ENCODE data around the gene ACP2. TPM values are rescaled to one million over a fixed set of nuclear protein-coding genes. Genes with fewer than 3 reads are reported as not detected.

Gene ACP2
- total and polyA plus RNA-seq, 5 donors from 2014 or later = 16.3 to 27.7 (median 17.8) TPM

DNA sequence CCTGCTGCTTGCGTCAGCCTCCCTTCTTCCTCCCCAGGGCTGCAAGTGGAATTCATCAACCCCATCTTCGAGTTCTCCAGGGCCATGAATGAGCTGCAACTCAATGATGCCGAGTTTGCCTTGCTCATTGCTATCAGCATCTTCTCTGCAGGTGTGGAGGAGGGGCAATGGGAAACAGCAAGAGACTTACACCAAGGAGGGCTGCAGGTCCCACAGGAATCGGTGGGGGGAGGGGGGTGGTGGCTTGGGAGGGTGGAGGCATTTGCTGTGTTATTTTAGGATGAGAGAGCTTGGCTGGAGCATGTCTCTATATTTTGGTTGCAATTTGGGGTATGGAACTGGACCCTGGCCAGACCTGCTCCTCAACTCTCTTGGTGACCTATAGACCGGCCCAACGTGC lies 19.3 kb upstream of the ACP2 start:
- Histone ChIP-seq H3K36me3 (ENCODE audit: control insufficient read depth, insufficient read depth, low read length) (no peaks in the 10 kb centered on the region), H3K4me1 (ENCODE audit: control insufficient read depth, insufficient read depth, low read length, poor library complexity, severe bottlenecking) (peaks cover 45% of the 10 kb centered on the region), H3K27ac (ENCODE audit: insufficient read depth, low read length, poor library complexity, severe bottlenecking) (no peak overlapping the region), H3K27me3 (ENCODE audit: control insufficient read depth, insufficient read depth, low read length) (no peaks in the 10 kb centered on the region), H3K4me3 (ENCODE audit: low read depth, low read length) (peak overlapping the region; percentile 83), H3K9me3 (ENCODE audit: control insufficient read depth in 2 of 2, low read length in 2 of 2) (no peaks in the 10 kb centered on the region)
- Mint-ChIP-seq H3K4me3 (peak overlapping the region; percentile 37 to 98 (median 92)), H3K4me1 (peaks cover 17 to 62% (median 42%) of the 10 kb centered on the region in 4 donors), H3K27me3 (peaks cover 5% of the 10 kb centered on the region), H3K9me3 (no peaks in the 10 kb centered on the region), H3K27ac (peak overlapping the region; percentile 93 to 98 (median 97)), H3K36me3 (no peaks in the 10 kb centered on the region)
- DNase-seq (no peak), ATAC-seq (ENCODE audit: low read depth in 2 of 2) (no peak)

DNA sequence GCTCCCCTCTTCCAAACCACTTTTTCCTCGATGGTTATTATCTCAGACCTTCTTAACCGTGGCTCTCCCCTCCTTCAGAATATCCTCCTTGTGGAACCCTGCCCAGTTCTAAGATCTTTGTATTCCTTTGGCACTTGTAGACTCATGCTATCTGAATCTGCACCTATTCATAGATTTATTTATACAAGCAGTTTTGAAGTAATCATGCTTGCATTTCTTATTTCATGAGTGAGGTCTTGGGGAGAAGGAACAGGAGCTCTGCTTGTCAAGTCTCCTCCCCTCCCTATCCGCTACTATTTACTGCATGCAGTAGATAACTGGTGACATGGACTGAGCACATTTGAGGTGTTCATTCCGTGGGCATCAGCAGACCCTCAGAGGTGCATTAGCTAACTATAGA lies 15.9 kb upstream of the ACP2 start:
- Mint-ChIP-seq H3K4me1 (peaks cover 0 to 43% (median 21%) of the 10 kb centered on the region in 4 donors), H3K27me3 (peaks cover 5% of the 10 kb centered on the region), H3K36me3 (no peaks in the 10 kb centered on the region), H3K9me3 (no peaks in the 10 kb centered on the region), H3K27ac (peak overlapping the region; percentile 27 to 91 (median 79)), H3K4me3 (peak overlapping the region in 1 of 4 donors; percentile 32)
- peaks cover 25% of the 10 kb centered on the region for H3K4me1 ChIP-seq (ENCODE audit: control insufficient read depth, insufficient read depth, low read length, poor library complexity, severe bottlenecking)
- H3K27ac ChIP-seq (ENCODE audit: insufficient read depth, low read length, poor library complexity, severe bottlenecking) = no peak overlapping the region
- no peaks in the 10 kb centered on the region for H3K9me3 ChIP-seq (ENCODE audit: control insufficient read depth in 2 of 2, low read length in 2 of 2)
- no peak overlapping the region for H3K4me3 ChIP-seq (ENCODE audit: low read depth, low read length)
- no peaks in the 10 kb centered on the region for H3K27me3 ChIP-seq (ENCODE audit: control insufficient read depth, insufficient read depth, low read length)
- DNase-seq (no peak), ATAC-seq (ENCODE audit: low read depth in 2 of 2) (no peak)
- H3K36me3 ChIP-seq (ENCODE audit: control insufficient read depth, insufficient read depth, low read length) = no peaks in the 10 kb centered on the region

DNA sequence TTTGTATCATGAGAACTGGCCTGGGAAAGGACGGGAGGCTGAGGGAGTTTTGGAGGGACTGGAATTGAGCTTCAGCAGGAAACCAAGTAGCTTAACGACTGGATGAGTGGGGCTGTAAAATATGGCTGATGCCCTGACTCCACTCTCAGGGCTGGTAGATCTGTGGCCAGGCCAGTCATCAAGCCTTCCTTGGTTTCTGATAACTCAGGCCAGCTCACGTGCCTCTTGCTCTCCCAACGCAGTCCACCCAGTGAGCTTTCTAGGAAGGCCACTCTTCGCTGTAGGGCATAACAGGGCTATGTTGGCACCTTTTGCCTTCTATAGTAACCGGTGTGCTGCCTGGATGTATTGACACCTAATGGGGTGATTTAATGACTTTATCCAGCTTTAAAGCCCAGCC lies 15.5 kb upstream of the ACP2 start:
- H3K4me1 ChIP-seq (ENCODE audit: control insufficient read depth, insufficient read depth, low read length, poor library complexity, severe bottlenecking) = peaks cover 23% of the 10 kb centered on the region
- Mint-ChIP-seq H3K27ac (peak overlapping the region in 2 of 3 donors; percentile 27 to 91), H3K27me3 (peaks cover 3% of the 10 kb centered on the region), H3K4me1 (peaks cover 3 to 45% (median 24%) of the 10 kb centered on the region in 4 donors), H3K36me3 (no peaks in the 10 kb centered on the region), H3K4me3 (no peak overlapping the region), H3K9me3 (no peaks in the 10 kb centered on the region)
- H3K36me3 ChIP-seq (ENCODE audit: control insufficient read depth, insufficient read depth, low read length) = no peaks in the 10 kb centered on the region
- ATAC-seq (ENCODE audit: low read depth in 2 of 2) (no peak), DNase-seq (no peak)
- no peaks in the 10 kb centered on the region for H3K27me3 ChIP-seq (ENCODE audit: control insufficient read depth, insufficient read depth, low read length)
- H3K27ac ChIP-seq (ENCODE audit: insufficient read depth, low read length, poor library complexity, severe bottlenecking) = no peak overlapping the region
- H3K4me3 ChIP-seq (ENCODE audit: low read depth, low read length) = no peak overlapping the region
- H3K9me3 ChIP-seq (ENCODE audit: control insufficient read depth in 2 of 2, low read length in 2 of 2) = no peaks in the 10 kb centered on the region

DNA sequence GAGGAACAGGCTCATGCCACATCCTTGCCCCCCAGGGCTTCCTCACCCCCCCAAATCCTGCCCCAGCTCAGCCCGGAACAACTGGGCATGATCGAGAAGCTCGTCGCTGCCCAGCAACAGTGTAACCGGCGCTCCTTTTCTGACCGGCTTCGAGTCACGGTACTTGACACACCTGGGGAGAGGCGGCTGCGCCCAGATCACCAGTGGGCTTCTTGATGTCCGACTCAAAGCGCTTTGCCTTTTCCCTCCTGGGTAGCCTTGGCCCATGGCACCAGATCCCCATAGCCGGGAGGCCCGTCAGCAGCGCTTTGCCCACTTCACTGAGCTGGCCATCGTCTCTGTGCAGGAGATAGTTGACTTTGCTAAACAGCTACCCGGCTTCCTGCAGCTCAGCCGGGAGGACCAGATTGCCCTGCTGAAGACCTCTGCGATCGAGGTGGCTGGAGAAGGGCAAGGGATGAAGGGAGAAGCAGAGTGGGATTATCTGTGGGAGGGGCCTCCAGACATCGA lies 12.7 kb upstream of the ACP2 start:
- Histone ChIP-seq H3K9me3 (ENCODE audit: control insufficient read depth in 2 of 2, low read length in 2 of 2) (no peaks in the 10 kb centered on the region), H3K36me3 (ENCODE audit: control insufficient read depth, insufficient read depth, low read length) (no peaks in the 10 kb centered on the region), H3K27me3 (ENCODE audit: control insufficient read depth, insufficient read depth, low read length) (no peaks in the 10 kb centered on the region), H3K4me3 (ENCODE audit: low read depth, low read length) (no peak overlapping the region), H3K27ac (ENCODE audit: insufficient read depth, low read length, poor library complexity, severe bottlenecking) (no peak overlapping the region), H3K4me1 (ENCODE audit: control insufficient read depth, insufficient read depth, low read length, poor library complexity, severe bottlenecking) (peaks cover 10% of the 10 kb centered on the region)
- Mint-ChIP-seq H3K27me3 (no peaks in the 10 kb centered on the region), H3K4me1 (peaks cover 3 to 30% (median 13%) of the 10 kb centered on the region in 4 donors), H3K9me3 (no peaks in the 10 kb centered on the region), H3K4me3 (no peak overlapping the region), H3K27ac (peak overlapping the region in 1 of 3 donors; percentile 9), H3K36me3 (no peaks in the 10 kb centered on the region)
- ATAC-seq (ENCODE audit: low read depth in 2 of 2) = no peak
- no peak for DNase-seq

DNA sequence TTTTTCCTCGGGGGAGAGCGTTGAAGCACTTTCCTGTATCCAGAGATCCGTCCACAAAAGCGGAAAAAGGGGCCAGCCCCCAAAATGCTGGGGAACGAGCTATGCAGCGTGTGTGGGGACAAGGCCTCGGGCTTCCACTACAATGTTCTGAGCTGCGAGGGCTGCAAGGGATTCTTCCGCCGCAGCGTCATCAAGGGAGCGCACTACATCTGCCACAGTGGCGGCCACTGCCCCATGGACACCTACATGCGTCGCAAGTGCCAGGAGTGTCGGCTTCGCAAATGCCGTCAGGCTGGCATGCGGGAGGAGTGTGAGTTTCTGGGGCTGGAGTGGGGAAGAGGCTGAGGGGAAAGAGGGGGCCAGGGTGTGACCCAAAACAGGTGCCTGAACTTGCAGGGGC lies 11.8 kb upstream of the ACP2 start:
- DNase-seq (no peak), ATAC-seq (ENCODE audit: low read depth in 2 of 2) (no peak)
- Histone ChIP-seq H3K4me3 (ENCODE audit: low read depth, low read length) (no peak overlapping the region), H3K9me3 (ENCODE audit: control insufficient read depth in 2 of 2, low read length in 2 of 2) (no peaks in the 10 kb centered on the region), H3K27me3 (ENCODE audit: control insufficient read depth, insufficient read depth, low read length) (no peaks in the 10 kb centered on the region), H3K27ac (ENCODE audit: insufficient read depth, low read length, poor library complexity, severe bottlenecking) (no peak overlapping the region), H3K36me3 (ENCODE audit: control insufficient read depth, insufficient read depth, low read length) (no peaks in the 10 kb centered on the region), H3K4me1 (ENCODE audit: control insufficient read depth, insufficient read depth, low read length, poor library complexity, severe bottlenecking) (peaks cover 5% of the 10 kb centered on the region)
- H3K4me3 Mint-ChIP-seq = no peak overlapping the region
- no peaks in the 10 kb centered on the region for H3K27me3 Mint-ChIP-seq
- peaks cover 3 to 22% (median 11%) of the 10 kb centered on the region in 4 donors for H3K4me1 Mint-ChIP-seq
- no peaks in the 10 kb centered on the region for H3K36me3 Mint-ChIP-seq
- no peaks in the 10 kb centered on the region for H3K9me3 Mint-ChIP-seq
- peak overlapping the region in 1 of 3 donors; percentile 63 for H3K27ac Mint-ChIP-seq

DNA sequence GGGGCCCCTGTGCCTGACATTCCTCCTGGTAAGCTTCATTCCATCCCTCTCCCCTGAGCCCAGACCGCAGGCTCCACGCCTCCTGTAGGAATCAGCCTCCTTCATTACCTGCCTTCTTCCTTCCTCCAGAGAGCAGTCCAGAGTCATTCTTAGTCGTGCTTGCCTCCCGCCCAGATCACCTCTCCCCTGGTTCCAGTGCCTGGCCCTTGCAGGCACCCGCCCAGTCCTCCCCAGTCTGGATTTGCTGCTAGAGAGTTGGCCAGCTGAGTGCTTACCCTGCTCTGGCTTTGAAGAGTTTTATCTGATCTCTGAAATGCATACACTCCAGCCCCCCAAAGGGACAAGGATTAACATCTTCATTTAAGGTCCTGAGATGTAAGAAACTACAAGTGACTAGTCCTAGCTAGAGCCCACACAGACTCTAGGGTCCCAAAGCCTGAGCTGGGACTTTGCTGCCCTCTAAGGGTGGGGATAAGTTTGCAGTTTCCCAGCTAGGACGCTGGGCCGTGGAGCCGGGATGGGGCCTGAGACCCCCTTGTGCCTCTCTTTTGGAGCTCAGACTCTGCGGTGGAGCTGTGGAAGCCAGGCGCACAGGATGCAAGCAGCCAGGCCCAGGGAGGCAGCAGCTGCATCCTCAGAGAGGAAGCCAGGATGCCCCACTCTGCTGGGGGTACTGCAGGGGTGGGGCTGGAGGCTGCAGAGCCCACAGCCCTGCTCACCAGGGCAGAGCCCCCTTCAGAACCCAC lies 10.8 kb upstream of the ACP2 start:
- Mint-ChIP-seq H3K4me3 (peak overlapping the region in 1 of 4 donors; percentile 70), H3K36me3 (no peaks in the 10 kb centered on the region), H3K4me1 (peaks cover 3 to 22% (median 6%) of the 10 kb centered on the region in 4 donors), H3K27ac (no peak overlapping the region), H3K9me3 (no peaks in the 10 kb centered on the region), H3K27me3 (no peaks in the 10 kb centered on the region)
- ATAC-seq (ENCODE audit: low read depth in 2 of 2) = peak; percentile 68 to 73
- H3K4me3 ChIP-seq (ENCODE audit: low read depth, low read length) = no peak overlapping the region
- H3K4me1 ChIP-seq (ENCODE audit: control insufficient read depth, insufficient read depth, low read length, poor library complexity, severe bottlenecking) = peaks cover 5% of the 10 kb centered on the region
- H3K9me3 ChIP-seq (ENCODE audit: control insufficient read depth in 2 of 2, low read length in 2 of 2) = no peaks in the 10 kb centered on the region
- no peaks in the 10 kb centered on the region for H3K36me3 ChIP-seq (ENCODE audit: control insufficient read depth, insufficient read depth, low read length)
- H3K27me3 ChIP-seq (ENCODE audit: control insufficient read depth, insufficient read depth, low read length) = no peaks in the 10 kb centered on the region
- DNase-seq = peak in 2 of 3 donors; percentile 17 to 52
- no peak overlapping the region for H3K27ac ChIP-seq (ENCODE audit: insufficient read depth, low read length, poor library complexity, severe bottlenecking)

DNA sequence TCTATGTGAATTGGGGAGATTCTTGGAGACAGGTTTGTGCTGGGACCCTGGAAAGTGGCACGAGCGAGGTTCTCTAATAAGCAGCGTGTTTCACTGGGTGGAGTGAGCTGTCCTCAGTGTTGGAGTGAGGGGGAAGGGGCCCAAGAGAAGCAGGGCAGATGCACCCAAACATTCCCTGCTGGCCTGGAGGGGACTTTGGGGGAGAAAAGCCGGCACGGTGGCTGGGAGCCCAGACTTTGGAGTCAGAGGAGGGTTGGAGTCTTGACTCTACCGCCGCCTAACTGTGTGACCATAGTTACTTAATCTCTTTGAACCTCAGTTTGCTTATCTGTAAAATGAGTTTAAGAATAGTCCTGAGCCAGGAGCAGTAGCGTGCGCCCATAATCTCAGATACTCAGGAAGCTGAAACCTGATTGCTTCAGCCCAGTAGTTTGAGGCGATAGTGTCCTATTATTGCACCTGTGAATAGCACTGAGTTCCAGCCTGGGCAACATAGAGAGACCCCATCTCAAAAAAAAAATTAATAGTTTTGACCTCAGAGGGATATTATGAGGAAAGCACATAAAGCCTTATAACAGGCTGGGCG lies 9.8 kb upstream of the ACP2 start:
- Histone ChIP-seq H3K9me3 (ENCODE audit: control insufficient read depth in 2 of 2, low read length in 2 of 2) (no peaks in the 10 kb centered on the region), H3K27me3 (ENCODE audit: control insufficient read depth, insufficient read depth, low read length) (no peaks in the 10 kb centered on the region), H3K4me3 (ENCODE audit: low read depth, low read length) (no peak overlapping the region), H3K4me1 (ENCODE audit: control insufficient read depth, insufficient read depth, low read length, poor library complexity, severe bottlenecking) (peaks cover 5% of the 10 kb centered on the region), H3K27ac (ENCODE audit: insufficient read depth, low read length, poor library complexity, severe bottlenecking) (no peak overlapping the region), H3K36me3 (ENCODE audit: control insufficient read depth, insufficient read depth, low read length) (no peaks in the 10 kb centered on the region)
- Mint-ChIP-seq H3K4me1 (peaks cover 3 to 20% (median 6%) of the 10 kb centered on the region in 4 donors), H3K9me3 (no peaks in the 10 kb centered on the region), H3K27ac (peak overlapping the region in 1 of 3 donors; percentile 62), H3K4me3 (no peak overlapping the region), H3K27me3 (no peaks in the 10 kb centered on the region), H3K36me3 (no peaks in the 10 kb centered on the region)
- no peak for DNase-seq
- no peak for ATAC-seq (ENCODE audit: low read depth in 2 of 2)

Data from CD4-positive, CD25-positive, alpha-beta regulatory T cell (primary cell).